ENCODE results near the gene PHF19. TPM values are rescaled to one million over a fixed set of nuclear protein-coding genes. Genes with fewer than 3 reads are reported as not detected.

PHF19 gene
- polyA plus RNA-seq, 6 donors from 2014 or later: 0.26 to 5.4 (median 3.5) TPM

GRCh38 chr9:120869726-120870125 lies 7.3 kb downstream of the PHF19 start:
- peaks cover 7 to 28% (median 20%) of the 10 kb centered on the region in 3 donors for H3K4me1 Mint-ChIP-seq
- ATAC-seq (ENCODE audit: low read depth in 2 of 2) (no peak), DNase-seq (no peak)
- H3K27me3 Mint-ChIP-seq: no peaks in the 10 kb centered on the region
- H3K27ac Mint-ChIP-seq: peak overlapping the region in 3 of 6 donors; percentile 59 to 98 (median 83)
- H3K4me3 Mint-ChIP-seq: peak overlapping the region in 4 of 8 donors; percentile 77 to 96 (median 92)
- no peaks in the 10 kb centered on the region for H3K36me3 Mint-ChIP-seq
- no peaks in the 10 kb centered on the region for H3K9me3 Mint-ChIP-seq

- H3K4me3 Mint-ChIP-seq: peak overlapping the region; percentile 75 to 98 (median 96)
- peaks cover 7 to 28% (median 20%) of the 10 kb centered on the region in 3 donors for H3K4me1 Mint-ChIP-seq
- DNase-seq: no peak
- no peaks in the 10 kb centered on the region for H3K27me3 Mint-ChIP-seq
- no peaks in the 10 kb centered on the region for H3K9me3 Mint-ChIP-seq
- peak overlapping the region; percentile 46 to 98 (median 92) for H3K27ac Mint-ChIP-seq
- H3K36me3 Mint-ChIP-seq: no peaks in the 10 kb centered on the region
- no peak for ATAC-seq (ENCODE audit: low read depth in 2 of 2)
Observed at GRCh38 chr9:120869360-120869687, 7.7 kb downstream of the PHF19 start.

DNA sequence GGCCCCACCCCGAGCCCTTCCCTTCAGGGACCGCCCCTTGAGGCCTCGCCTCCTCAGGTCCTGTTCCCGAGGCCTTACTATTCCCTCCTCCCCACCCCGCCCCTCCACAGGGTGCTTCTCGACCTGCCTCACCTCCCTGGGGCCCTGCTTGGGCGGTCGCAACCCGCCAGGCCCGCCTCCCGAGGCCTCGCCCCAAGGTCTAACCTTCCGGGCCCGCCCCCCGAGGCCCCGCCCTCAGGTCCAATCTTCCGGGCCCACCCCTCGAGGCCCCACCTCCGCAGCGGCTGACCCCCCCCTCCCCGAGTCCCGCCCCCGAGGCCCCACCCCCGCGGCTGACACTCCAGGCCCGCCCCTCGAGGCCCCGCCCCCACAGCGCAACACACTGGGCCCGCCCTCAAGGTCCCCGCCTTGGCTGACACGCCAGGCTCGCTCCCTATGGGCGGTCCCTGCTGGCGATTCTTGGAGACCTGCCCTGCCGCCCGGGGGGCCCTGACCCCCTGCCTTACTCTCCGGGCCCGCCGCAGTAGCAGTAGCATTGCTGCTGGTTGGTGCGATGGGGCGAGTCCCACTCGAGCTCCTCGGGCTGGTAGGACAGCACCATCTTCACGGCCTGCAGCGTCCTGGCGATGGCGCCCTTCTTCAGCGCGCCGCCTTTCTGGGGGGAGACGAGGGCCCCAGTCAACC lies 8.2 kb downstream of the PHF19 start:
- no peaks in the 10 kb centered on the region for H3K36me3 Mint-ChIP-seq
- H3K4me3 Mint-ChIP-seq: peak overlapping the region; percentile 75 to 98 (median 96)
- peak; percentile 84 to 85 for ATAC-seq (ENCODE audit: low read depth in 2 of 2)

GRCh38 chr9:120868339-120868675 lies 8.7 kb downstream of the PHF19 start:
- peak overlapping the region; percentile 61 to 93 (median 87) for H3K27ac Mint-ChIP-seq
- H3K9me3 Mint-ChIP-seq: no peaks in the 10 kb centered on the region
- H3K4me3 Mint-ChIP-seq: peak overlapping the region; percentile 75 to 96 (median 82)
- no peaks in the 10 kb centered on the region for H3K36me3 Mint-ChIP-seq
- no peak for DNase-seq
- peaks cover 7 to 22% (median 13%) of the 10 kb centered on the region in 3 donors for H3K4me1 Mint-ChIP-seq
- no peaks in the 10 kb centered on the region for H3K27me3 Mint-ChIP-seq
- peak; percentile 26 to 29 for ATAC-seq (ENCODE audit: low read depth in 2 of 2)

More for the DNA sequence above, 8.2 kb downstream of the PHF19 start:
- Mint-ChIP-seq H3K9me3 (no peaks in the 10 kb centered on the region), H3K27ac (peak overlapping the region; percentile 63 to 98 (median 92)), H3K4me1 (peaks cover 7 to 27% (median 18%) of the 10 kb centered on the region in 3 donors), H3K27me3 (no peaks in the 10 kb centered on the region)
- peak; percentile 93 for DNase-seq

DNA sequence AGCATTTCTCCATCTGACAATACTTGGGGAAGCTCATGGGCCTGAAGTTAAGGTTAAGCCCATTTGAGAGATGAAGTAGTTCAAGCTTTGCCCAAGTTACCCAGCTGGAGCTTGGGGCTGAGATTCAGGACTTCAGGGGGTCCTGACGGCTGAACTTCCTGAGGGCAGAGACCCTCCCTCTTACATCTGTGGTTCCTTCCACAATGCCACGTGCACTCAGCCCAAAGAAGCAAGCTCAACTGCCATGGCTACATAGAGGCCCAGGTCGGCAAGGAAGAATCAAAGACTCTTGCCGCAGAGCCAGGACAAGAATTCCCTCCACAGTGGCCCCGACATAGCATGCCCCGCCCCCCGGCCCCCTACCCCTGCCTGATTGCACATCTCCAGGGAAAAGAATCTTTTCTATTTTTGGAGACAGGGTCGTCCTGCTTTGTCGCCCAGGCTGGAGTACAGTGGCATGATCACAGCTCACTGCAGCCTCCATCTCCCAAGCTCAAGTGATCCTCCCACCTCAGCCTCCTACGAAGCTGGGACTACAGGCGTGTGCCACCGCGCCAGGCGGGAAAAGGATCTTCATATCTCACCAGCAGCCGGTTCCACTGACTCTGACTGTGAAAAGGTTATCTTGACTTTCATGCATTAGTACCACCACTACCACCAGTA lies 9.2 kb downstream of the PHF19 start:
- no peak for ATAC-seq (ENCODE audit: low read depth in 2 of 2)
- DNase-seq: no peak
- peak overlapping the region; percentile 75 to 96 (median 82) for H3K4me3 Mint-ChIP-seq
- H3K27me3 Mint-ChIP-seq: no peaks in the 10 kb centered on the region
- H3K9me3 Mint-ChIP-seq: no peaks in the 10 kb centered on the region
- H3K27ac Mint-ChIP-seq: peak overlapping the region; percentile 61 to 93 (median 87)
- peaks cover 7 to 22% (median 10%) of the 10 kb centered on the region in 3 donors for H3K4me1 Mint-ChIP-seq
- no peaks in the 10 kb centered on the region for H3K36me3 Mint-ChIP-seq

DNA sequence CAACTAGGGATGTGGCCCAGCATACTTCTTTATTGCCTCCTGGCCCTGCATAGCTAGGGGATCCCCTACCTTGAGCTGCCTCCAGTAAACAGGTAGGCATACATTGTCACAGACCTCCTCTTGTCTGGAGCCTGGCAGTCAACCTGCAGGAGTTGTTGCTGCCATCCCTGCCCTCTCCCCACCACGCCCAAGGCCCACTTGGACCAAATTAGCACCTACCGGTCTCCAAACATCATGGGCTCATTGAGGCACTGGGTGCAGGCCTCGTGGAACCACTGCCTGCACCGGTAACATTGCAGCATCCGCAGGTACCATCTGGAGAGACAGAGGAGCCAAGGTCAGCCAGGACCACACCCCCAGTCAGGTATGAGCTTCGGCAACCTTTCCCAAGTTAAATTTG lies 10.3 kb downstream of the PHF19 start:
- H3K9me3 Mint-ChIP-seq: no peaks in the 10 kb centered on the region
- H3K4me3 Mint-ChIP-seq: peak overlapping the region in 1 of 8 donors; percentile 6
- H3K36me3 Mint-ChIP-seq: no peaks in the 10 kb centered on the region
- H3K27ac Mint-ChIP-seq: peak overlapping the region in 1 of 6 donors; percentile 41
- DNase-seq (no peak), ATAC-seq (ENCODE audit: low read depth in 2 of 2) (no peak)
- H3K27me3 Mint-ChIP-seq: no peaks in the 10 kb centered on the region
- peaks cover 7 to 22% (median 10%) of the 10 kb centered on the region in 3 donors for H3K4me1 Mint-ChIP-seq

DNA sequence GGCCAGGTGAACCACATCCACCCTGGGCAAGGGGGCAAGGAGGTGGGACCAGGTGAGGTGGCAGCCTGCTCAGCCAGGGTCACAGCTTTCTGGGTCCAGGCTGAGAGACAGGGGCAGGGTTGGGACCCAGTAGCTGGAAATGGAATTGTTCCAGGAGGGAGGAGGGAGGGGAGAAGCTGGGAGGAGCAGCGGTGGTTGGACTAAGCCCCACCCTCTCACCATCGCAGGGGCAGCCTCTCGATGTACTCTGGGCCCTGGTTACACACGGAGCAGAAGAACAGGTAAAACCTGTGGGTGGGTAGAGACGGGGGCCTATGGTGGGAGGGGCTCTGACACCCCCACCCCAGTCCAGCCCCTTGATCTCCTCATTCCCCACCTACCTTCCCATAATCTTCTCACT lies 11.2 kb downstream of the PHF19 start:
- Mint-ChIP-seq H3K27me3 (no peaks in the 10 kb centered on the region), H3K4me3 (no peak overlapping the region), H3K36me3 (no peaks in the 10 kb centered on the region), H3K27ac (peak overlapping the region in 3 of 6 donors; percentile 38 to 69 (median 41)), H3K9me3 (no peaks in the 10 kb centered on the region), H3K4me1 (peaks cover 7 to 22% (median 7%) of the 10 kb centered on the region in 3 donors)
- no peak for DNase-seq
- ATAC-seq (ENCODE audit: low read depth in 2 of 2): no peak

DNA sequence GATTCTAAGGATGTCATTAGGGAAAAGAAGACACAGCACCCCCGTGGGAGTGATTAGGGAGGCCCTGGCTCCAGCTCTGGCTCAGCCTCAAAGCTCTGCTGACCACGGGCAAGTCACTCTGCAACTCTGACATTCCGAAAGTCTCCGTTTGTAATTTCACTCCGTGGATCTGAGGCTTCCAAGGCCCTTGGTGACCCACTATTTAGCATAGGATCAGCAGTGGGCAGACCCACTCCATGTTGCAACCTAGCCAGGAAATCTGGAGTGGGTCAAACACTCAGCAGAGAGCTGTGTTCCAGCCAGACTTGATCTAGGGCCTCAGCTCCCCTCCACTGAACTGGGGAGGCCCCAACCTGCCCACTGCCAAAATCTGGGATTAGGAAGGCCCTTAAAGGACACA lies 11.8 kb downstream of the PHF19 start:
- no peaks in the 10 kb centered on the region for H3K9me3 Mint-ChIP-seq
- H3K27me3 Mint-ChIP-seq: no peaks in the 10 kb centered on the region
- no peaks in the 10 kb centered on the region for H3K36me3 Mint-ChIP-seq
- ATAC-seq (ENCODE audit: low read depth in 2 of 2) (no peak), DNase-seq (no peak)
- H3K4me1 Mint-ChIP-seq: peaks cover 7 to 22% (median 11%) of the 10 kb centered on the region in 3 donors
- H3K4me3 Mint-ChIP-seq: no peak overlapping the region
- no peak overlapping the region for H3K27ac Mint-ChIP-seq

- H3K4me3 Mint-ChIP-seq: no peak overlapping the region
- H3K27ac Mint-ChIP-seq: no peak overlapping the region
- peaks cover 7 to 17% (median 11%) of the 10 kb centered on the region in 3 donors for H3K4me1 Mint-ChIP-seq
- H3K27me3 Mint-ChIP-seq: no peaks in the 10 kb centered on the region
- H3K36me3 Mint-ChIP-seq: no peaks in the 10 kb centered on the region
- ATAC-seq (ENCODE audit: low read depth in 2 of 2) (no peak), DNase-seq (no peak)
- H3K9me3 Mint-ChIP-seq: no peaks in the 10 kb centered on the region
Observed at GRCh38 chr9:120864719-120865118, 12.3 kb downstream of the PHF19 start.

GRCh38 chr9:120863833-120864232 lies 13.2 kb downstream of the PHF19 start:
- DNase-seq: no peak
- Mint-ChIP-seq H3K4me1 (peaks cover 9 to 12% (median 11%) of the 10 kb centered on the region in 3 donors), H3K36me3 (no peaks in the 10 kb centered on the region), H3K4me3 (no peak overlapping the region), H3K27ac (no peak overlapping the region), H3K27me3 (no peaks in the 10 kb centered on the region), H3K9me3 (no peaks in the 10 kb centered on the region)
- ATAC-seq (ENCODE audit: low read depth in 2 of 2): no peak

- Mint-ChIP-seq H3K27me3 (no peaks in the 10 kb centered on the region), H3K36me3 (no peaks in the 10 kb centered on the region), H3K9me3 (no peaks in the 10 kb centered on the region), H3K4me1 (peaks cover 5 to 8% (median 6%) of the 10 kb centered on the region in 3 donors), H3K4me3 (no peak overlapping the region), H3K27ac (peak overlapping the region in 1 of 6 donors; percentile 63)
- ATAC-seq (ENCODE audit: low read depth in 2 of 2) (no peak), DNase-seq (no peak)
Observed at GRCh38 chr9:120862452-120862851, 14.5 kb downstream of the PHF19 start.

GRCh38 chr9:120861935-120862334 lies 15.1 kb downstream of the PHF19 start:
- Mint-ChIP-seq H3K4me3 (no peak overlapping the region), H3K9me3 (no peaks in the 10 kb centered on the region), H3K36me3 (no peaks in the 10 kb centered on the region), H3K4me1 (peaks cover 5 to 8% (median 6%) of the 10 kb centered on the region in 3 donors), H3K27ac (no peak overlapping the region), H3K27me3 (no peaks in the 10 kb centered on the region)
- no peak for ATAC-seq (ENCODE audit: low read depth in 2 of 2)
- DNase-seq: no peak

GRCh38 chr9:120860083-120860482 lies 16.9 kb downstream of the PHF19 start:
- DNase-seq (no peak), ATAC-seq (ENCODE audit: low read depth in 2 of 2) (no peak)
- Mint-ChIP-seq H3K27ac (no peak overlapping the region), H3K27me3 (no peaks in the 10 kb centered on the region), H3K4me1 (peaks cover 5 to 11% (median 8%) of the 10 kb centered on the region in 3 donors), H3K9me3 (no peaks in the 10 kb centered on the region), H3K36me3 (no peaks in the 10 kb centered on the region), H3K4me3 (no peak overlapping the region)

DNA sequence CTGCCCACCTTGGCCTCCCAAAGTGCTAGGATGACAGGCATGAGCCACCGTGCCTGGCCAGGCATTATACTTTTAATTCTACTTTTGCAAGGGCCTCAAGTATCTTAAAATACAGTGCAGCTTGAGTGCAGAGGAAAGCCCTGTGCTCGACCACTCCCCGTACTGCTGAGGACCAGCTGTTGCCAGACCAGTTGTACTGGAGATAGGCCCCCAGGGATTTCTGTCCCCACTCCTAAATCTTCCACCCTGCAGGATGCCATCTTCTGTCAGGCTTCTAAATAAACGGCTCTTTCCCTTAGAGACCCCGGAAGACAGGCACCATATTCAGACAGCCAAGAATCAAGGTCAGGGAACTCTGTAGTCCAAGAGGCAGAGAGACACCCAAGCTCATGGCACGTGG lies 17.6 kb downstream of the PHF19 start:
- Mint-ChIP-seq H3K4me1 (peaks cover 5 to 11% (median 8%) of the 10 kb centered on the region in 3 donors), H3K9me3 (no peaks in the 10 kb centered on the region), H3K27ac (peak overlapping the region in 2 of 6 donors; percentile 15 to 80), H3K36me3 (no peaks in the 10 kb centered on the region), H3K27me3 (no peaks in the 10 kb centered on the region), H3K4me3 (no peak overlapping the region)
- ATAC-seq (ENCODE audit: low read depth in 2 of 2) (no peak), DNase-seq (no peak)

Measured in naive B cell (primary cell).